WTC11 (cell line): ENCODE measurements around the gene ITPR3. TPM values are rescaled to one million over a fixed set of nuclear protein-coding genes. Genes with fewer than 3 reads are reported as not detected.

Experiments
- ATAC-seq: fragments of 200-7000 bp; cut with Tn5 transposase; 2 replicates; pipeline ENCODE4 v1.10.0; 2021; ENCODE audit warnings: mild to moderate bottlenecking, moderate library complexity
- CTCF ChIA-PET: fragments of 300-600 bp; sonication (Branson Sonifier 250); formaldehyde crosslinking; loops from one replicate; lab custom pipeline; 2021; ENCODE audit warnings: antibody characterized with exemption; lab: Charles Lee
- POLR2A ChIA-PET: fragments of 350-600 bp; sonication (Branson Sonifier 250); formaldehyde crosslinking; loops from one replicate; lab custom pipeline; 2021; ENCODE audit warnings: antibody characterized with exemption; lab: Charles Lee
- DNase-seq: peaks from one replicate; pipeline ENCODE4 v3.0.0; 2021; ENCODE audit warnings: low spot score
- H3K27ac Mint-ChIP-seq: 2 replicates; pipeline ENCODE4 v1.8.0; 2021; ENCODE audit warnings: mixed read lengths
- H3K27me3 Mint-ChIP-seq: 2 replicates; pipeline ENCODE4 v1.8.0; 2021; ENCODE audit warnings: low read depth, mild to moderate bottlenecking, moderate library complexity, mixed read lengths
- H3K36me3 Mint-ChIP-seq: 2 replicates; pipeline ENCODE4 v1.8.0; 2021; ENCODE audit warnings: mixed read lengths
- H3K4me1 Mint-ChIP-seq: 2 replicates; pipeline ENCODE4 v1.8.0; 2022; ENCODE audit warnings: mixed read lengths
- H3K4me3 Mint-ChIP-seq: 2 replicates; pipeline ENCODE4 v1.8.0; 2021; ENCODE audit warnings: mild to moderate bottlenecking, moderate library complexity, mixed read lengths
- H3K9me3 Mint-ChIP-seq: 2 replicates; pipeline ENCODE4 v1.8.0; 2021; ENCODE audit warnings: mixed read lengths
- CREB1 ChIP-seq: sonication (generic); formaldehyde crosslinking; IDR thresholded peaks from 2 replicates; pipeline ENCODE4 v1.8.0; 2023; ENCODE audit warnings: mild to moderate bottlenecking, missing genetic modification reagents
- ELF4 ChIP-seq: sonication (generic); formaldehyde crosslinking; IDR thresholded peaks from 2 replicates; pipeline ENCODE4 v1.8.1; 2022; ENCODE audit warnings: low read depth, mild to moderate bottlenecking, moderate library complexity, missing genetic modification reagents
- OVOL2 ChIP-seq: fragments of 250-450 bp; sonication (Bioruptor Pico); IDR thresholded peaks from 2 replicates; pipeline ENCODE4 v1.9.0; 2021; ENCODE audit warnings: mild to moderate bottlenecking, borderline replicate concordance
- SP1 ChIP-seq: sonication (generic); formaldehyde crosslinking; conservative IDR thresholded peaks from 2 replicates; pipeline ENCODE4 v1.8.1; 2022; ENCODE audit warnings: missing genetic modification reagents
- TCF7 ChIP-seq: sonication (generic); formaldehyde crosslinking; IDR thresholded peaks from 2 replicates; pipeline ENCODE4 v1.8.0; 2022; ENCODE audit warnings: mild to moderate bottlenecking, low read depth, missing genetic modification reagents, moderate library complexity
- total RNA-seq: library from RNA; stranded (reverse); gene quantifications from 3 replicates; pipeline ENCODE4 v1.2.3, GENCODE V29; 2021
- TF ChIP-seq, protein P1 (sequence below): fragments of 250-450 bp; sonication (Bioruptor Pico); IDR thresholded peaks from 2 replicates; pipeline ENCODE4 v1.9.0; 2021; ENCODE audit warnings: mild to moderate bottlenecking
- TF ChIP-seq, protein P2 (sequence below): sonication (generic); formaldehyde crosslinking; IDR thresholded peaks from 2 replicates; pipeline ENCODE4 v1.8.0; 2022; ENCODE audit warnings: mild to moderate bottlenecking, missing genetic modification reagents
- TF ChIP-seq, protein P3 (sequence below): sonication (generic); formaldehyde crosslinking; IDR thresholded peaks from 2 replicates; pipeline ENCODE4 v1.8.1; 2023; ENCODE audit warnings: mild to moderate bottlenecking, missing genetic modification reagents
- TF ChIP-seq, protein P4 (sequence below): sonication (generic); formaldehyde crosslinking; IDR thresholded peaks from 2 replicates; pipeline ENCODE4 v1.8.1; 2022; ENCODE audit warnings: missing genetic modification reagents, borderline replicate concordance
- TF ChIP-seq, protein P5 (sequence below): sonication (generic); formaldehyde crosslinking; IDR thresholded peaks from 2 replicates; pipeline ENCODE4 v1.8.0; 2023; ENCODE audit warnings: missing genetic modification reagents
- TF ChIP-seq, protein P6 (sequence below): sonication (generic); formaldehyde crosslinking; conservative IDR thresholded peaks from 2 replicates; pipeline ENCODE4 v1.8.1; 2022; ENCODE audit warnings: mild to moderate bottlenecking, missing genetic modification reagents
- TF ChIP-seq, protein P7 (sequence below): sonication (generic); formaldehyde crosslinking; IDR thresholded peaks from 2 replicates; pipeline ENCODE4 v1.8.1; 2023; ENCODE audit warnings: mild to moderate bottlenecking, moderate library complexity, missing genetic modification reagents
- TF ChIP-seq, protein P8 (sequence below): sonication (generic); formaldehyde crosslinking; conservative IDR thresholded peaks from 2 replicates; pipeline ENCODE4 v1.8.1; 2023; ENCODE audit warnings: mild to moderate bottlenecking, low read depth, missing genetic modification reagents, moderate library complexity

The ITPR3 gene
- total RNA-seq, 1 experiment from 2014 or later: 47.3 TPM

DNA sequence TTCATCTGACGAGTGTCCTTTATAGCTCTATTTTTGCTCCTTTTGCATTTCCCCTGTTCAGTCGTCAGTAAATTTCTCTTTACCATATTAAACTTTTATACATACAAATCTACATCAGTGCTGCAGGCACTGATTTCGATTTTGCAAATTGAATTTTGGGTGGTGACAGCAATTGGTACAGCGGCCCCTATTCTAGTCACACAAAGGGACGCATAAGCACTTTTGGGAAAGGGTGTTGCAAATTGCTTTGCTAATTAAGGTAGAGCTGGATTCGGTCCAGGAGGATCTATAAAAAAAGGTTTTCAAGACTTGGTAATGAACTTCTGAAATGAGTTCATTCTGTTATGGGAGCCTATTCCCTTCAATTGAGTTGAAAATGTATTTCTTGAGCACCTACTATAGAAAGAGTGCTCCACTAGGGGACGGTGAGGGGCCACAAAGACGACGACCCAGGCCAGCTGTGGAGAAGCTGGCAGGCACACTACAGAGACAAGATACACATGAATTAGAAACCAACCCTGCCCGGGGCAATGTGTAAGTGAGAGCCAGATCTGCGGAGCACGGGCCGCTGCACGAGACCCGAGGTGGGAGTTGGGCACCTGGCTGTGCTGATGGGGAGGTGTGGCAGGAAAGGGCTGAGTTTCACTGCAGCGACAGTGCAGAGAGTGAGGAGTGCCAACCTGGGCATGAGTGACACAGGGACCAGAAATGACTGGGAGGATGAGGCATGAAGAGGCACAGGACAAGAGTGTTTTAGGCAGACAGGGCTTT is 85.0 kb downstream of the ITPR3 start (continued):
- TF ChIP-seq, protein P1, sequence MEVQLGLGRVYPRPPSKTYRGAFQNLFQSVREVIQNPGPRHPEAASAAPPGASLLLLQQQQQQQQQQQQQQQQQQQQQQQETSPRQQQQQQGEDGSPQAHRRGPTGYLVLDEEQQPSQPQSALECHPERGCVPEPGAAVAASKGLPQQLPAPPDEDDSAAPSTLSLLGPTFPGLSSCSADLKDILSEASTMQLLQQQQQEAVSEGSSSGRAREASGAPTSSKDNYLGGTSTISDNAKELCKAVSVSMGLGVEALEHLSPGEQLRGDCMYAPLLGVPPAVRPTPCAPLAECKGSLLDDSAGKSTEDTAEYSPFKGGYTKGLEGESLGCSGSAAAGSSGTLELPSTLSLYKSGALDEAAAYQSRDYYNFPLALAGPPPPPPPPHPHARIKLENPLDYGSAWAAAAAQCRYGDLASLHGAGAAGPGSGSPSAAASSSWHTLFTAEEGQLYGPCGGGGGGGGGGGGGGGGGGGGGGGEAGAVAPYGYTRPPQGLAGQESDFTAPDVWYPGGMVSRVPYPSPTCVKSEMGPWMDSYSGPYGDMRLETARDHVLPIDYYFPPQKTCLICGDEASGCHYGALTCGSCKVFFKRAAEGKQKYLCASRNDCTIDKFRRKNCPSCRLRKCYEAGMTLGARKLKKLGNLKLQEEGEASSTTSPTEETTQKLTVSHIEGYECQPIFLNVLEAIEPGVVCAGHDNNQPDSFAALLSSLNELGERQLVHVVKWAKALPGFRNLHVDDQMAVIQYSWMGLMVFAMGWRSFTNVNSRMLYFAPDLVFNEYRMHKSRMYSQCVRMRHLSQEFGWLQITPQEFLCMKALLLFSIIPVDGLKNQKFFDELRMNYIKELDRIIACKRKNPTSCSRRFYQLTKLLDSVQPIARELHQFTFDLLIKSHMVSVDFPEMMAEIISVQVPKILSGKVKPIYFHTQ (CRISPR knock-in tag): no peak
- TF ChIP-seq, protein P2, sequence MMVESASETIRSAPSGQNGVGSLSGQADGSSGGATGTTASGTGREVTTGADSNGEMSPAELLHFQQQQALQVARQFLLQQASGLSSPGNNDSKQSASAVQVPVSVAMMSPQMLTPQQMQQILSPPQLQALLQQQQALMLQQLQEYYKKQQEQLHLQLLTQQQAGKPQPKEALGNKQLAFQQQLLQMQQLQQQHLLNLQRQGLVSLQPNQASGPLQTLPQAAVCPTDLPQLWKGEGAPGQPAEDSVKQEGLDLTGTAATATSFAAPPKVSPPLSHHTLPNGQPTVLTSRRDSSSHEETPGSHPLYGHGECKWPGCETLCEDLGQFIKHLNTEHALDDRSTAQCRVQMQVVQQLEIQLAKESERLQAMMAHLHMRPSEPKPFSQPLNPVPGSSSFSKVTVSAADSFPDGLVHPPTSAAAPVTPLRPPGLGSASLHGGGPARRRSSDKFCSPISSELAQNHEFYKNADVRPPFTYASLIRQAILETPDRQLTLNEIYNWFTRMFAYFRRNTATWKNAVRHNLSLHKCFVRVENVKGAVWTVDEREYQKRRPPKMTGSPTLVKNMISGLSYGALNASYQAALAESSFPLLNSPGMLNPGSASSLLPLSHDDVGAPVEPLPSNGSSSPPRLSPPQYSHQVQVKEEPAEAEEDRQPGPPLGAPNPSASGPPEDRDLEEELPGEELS (CRISPR knock-in tag): no peak
- TF ChIP-seq, all 79 proteins: peak for 0

DNA sequence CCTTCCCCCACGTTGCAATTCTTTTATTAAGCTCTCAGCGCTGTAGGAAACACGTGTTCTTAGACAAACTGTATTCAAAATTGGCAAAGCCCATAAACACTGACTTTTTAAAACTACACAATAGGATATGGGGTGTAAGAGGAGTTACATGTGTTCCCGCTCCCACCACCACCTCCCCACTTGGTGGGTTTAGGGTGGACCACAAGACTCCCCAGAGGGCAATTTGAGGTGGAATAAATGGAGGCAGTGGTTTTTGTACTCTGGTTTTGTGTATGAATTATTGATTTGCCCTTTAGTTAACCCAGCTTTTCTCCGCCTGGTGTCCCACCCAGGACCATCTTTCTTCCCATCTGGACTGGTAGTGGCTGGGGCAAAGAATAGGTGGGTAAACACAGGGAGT is 86.6 kb downstream of the ITPR3 start:
- ChIA-PET POLR2A (no interaction called here), CTCF (interaction anchor here (1.2 to 1.5 kb wide), 3 partner anchors 85 to 251 kb away, joined by 3 to 5 read pairs (median 3); partner anchors contain the start of gene BAK1)
- Mint-ChIP-seq H3K9me3 (no peaks in the 10 kb centered on the region), H3K27ac (no peak overlapping the region), H3K4me1 (peaks cover 46% of the 10 kb centered on the region), H3K27me3 (no peaks in the 10 kb centered on the region), H3K4me3 (no peak overlapping the region), H3K36me3 (peaks cover 43% of the 10 kb centered on the region)
- ATAC-seq: no peak
- no peak for DNase-seq
- TF ChIP-seq, protein P3, sequence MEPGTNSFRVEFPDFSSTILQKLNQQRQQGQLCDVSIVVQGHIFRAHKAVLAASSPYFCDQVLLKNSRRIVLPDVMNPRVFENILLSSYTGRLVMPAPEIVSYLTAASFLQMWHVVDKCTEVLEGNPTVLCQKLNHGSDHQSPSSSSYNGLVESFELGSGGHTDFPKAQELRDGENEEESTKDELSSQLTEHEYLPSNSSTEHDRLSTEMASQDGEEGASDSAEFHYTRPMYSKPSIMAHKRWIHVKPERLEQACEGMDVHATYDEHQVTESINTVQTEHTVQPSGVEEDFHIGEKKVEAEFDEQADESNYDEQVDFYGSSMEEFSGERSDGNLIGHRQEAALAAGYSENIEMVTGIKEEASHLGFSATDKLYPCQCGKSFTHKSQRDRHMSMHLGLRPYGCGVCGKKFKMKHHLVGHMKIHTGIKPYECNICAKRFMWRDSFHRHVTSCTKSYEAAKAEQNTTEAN (CRISPR knock-in tag): no peak
- TF ChIP-seq TCF7 (CRISPR knock-in tag) (no peak), CREB1 (CRISPR knock-in tag) (no peak)
- TF ChIP-seq, protein P4, sequence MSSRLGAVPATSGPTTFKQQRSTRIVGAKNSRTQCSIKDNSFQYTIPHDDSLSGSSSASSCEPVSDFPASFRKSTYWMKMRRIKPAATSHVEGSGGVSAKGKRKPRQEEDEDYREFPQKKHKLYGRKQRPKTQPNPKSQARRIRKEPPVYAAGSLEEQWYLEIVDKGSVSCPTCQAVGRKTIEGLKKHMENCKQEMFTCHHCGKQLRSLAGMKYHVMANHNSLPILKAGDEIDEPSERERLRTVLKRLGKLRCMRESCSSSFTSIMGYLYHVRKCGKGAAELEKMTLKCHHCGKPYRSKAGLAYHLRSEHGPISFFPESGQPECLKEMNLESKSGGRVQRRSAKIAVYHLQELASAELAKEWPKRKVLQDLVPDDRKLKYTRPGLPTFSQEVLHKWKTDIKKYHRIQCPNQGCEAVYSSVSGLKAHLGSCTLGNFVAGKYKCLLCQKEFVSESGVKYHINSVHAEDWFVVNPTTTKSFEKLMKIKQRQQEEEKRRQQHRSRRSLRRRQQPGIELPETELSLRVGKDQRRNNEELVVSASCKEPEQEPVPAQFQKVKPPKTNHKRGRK (CRISPR knock-in tag): no peak

DNA sequence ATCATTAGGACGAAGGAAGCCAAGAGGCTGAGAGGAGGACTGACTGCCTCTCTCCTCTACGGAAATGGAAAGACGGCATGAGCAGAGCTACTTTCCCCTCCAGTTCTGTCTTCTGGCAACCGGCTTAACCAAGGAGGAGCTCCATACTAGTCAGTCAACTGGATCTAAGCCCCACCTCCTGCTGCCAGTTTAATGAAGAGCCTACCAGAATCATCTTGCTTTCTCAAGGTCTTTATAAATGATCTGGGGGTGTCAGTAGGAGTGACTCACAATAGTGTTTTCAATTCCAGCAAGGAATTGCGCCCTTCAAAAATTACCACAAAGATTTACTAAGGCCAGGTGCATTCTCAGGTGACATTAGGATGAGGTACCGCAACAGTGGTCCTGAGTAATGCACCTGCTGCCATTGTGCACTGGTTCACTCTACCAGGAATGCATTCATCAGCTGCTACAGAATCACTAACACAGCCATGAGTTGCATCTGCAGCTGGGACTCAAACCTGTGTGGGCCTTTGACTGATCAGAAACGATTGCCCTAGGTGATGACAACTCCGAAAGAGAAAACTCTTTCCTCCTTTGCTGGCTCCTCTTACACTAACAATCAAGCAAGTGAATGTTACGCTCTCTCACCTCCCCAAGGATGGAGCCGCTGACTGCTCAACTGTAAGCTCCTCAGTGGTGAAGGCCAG is 87.5 kb downstream of the ITPR3 start:
- DNase-seq: no peak
- Mint-ChIP-seq H3K4me3 (no peak overlapping the region), H3K36me3 (peaks cover 43% of the 10 kb centered on the region), H3K27ac (no peak overlapping the region), H3K9me3 (no peaks in the 10 kb centered on the region), H3K27me3 (no peaks in the 10 kb centered on the region; the same call in 1 of the 2 replicates), H3K4me1 (peaks cover 46% of the 10 kb centered on the region)
- ChIA-PET CTCF (interaction anchor here (1.4 to 1.5 kb wide), 2 partner anchors 86 to 129 kb away, joined by 3 to 5 read pairs; partner anchors contain the start of gene BAK1), POLR2A (no interaction called here)
- ATAC-seq: no peak
- TF ChIP-seq, protein P5, sequence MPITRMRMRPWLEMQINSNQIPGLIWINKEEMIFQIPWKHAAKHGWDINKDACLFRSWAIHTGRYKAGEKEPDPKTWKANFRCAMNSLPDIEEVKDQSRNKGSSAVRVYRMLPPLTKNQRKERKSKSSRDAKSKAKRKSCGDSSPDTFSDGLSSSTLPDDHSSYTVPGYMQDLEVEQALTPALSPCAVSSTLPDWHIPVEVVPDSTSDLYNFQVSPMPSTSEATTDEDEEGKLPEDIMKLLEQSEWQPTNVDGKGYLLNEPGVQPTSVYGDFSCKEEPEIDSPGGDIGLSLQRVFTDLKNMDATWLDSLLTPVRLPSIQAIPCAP (CRISPR knock-in tag): no peak
- TF ChIP-seq, protein P2 (CRISPR knock-in tag): no peak
- TF ChIP-seq ELF4 (CRISPR knock-in tag): no peak
- TF ChIP-seq, protein P6, sequence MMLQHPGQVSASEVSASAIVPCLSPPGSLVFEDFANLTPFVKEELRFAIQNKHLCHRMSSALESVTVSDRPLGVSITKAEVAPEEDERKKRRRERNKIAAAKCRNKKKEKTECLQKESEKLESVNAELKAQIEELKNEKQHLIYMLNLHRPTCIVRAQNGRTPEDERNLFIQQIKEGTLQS (CRISPR knock-in tag): no peak
- TF ChIP-seq, protein P7, sequence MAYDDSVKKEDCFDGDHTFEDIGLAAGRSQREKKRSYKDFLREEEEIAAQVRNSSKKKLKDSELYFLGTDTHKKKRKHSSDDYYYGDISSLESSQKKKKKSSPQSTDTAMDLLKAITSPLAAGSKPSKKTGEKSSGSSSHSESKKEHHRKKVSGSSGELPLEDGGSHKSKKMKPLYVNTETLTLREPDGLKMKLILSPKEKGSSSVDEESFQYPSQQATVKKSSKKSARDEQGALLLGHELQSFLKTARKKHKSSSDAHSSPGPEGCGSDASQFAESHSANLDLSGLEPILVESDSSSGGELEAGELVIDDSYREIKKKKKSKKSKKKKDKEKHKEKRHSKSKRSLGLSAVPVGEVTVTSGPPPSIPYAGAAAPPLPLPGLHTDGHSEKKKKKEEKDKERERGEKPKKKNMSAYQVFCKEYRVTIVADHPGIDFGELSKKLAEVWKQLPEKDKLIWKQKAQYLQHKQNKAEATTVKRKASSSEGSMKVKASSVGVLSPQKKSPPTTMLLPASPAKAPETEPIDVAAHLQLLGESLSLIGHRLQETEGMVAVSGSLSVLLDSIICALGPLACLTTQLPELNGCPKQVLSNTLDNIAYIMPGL (CRISPR knock-in tag): no peak
- TF ChIP-seq, protein P8, sequence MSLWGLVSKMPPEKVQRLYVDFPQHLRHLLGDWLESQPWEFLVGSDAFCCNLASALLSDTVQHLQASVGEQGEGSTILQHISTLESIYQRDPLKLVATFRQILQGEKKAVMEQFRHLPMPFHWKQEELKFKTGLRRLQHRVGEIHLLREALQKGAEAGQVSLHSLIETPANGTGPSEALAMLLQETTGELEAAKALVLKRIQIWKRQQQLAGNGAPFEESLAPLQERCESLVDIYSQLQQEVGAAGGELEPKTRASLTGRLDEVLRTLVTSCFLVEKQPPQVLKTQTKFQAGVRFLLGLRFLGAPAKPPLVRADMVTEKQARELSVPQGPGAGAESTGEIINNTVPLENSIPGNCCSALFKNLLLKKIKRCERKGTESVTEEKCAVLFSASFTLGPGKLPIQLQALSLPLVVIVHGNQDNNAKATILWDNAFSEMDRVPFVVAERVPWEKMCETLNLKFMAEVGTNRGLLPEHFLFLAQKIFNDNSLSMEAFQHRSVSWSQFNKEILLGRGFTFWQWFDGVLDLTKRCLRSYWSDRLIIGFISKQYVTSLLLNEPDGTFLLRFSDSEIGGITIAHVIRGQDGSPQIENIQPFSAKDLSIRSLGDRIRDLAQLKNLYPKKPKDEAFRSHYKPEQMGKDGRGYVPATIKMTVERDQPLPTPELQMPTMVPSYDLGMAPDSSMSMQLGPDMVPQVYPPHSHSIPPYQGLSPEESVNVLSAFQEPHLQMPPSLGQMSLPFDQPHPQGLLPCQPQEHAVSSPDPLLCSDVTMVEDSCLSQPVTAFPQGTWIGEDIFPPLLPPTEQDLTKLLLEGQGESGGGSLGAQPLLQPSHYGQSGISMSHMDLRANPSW (CRISPR knock-in tag): no peak
- no peak for TF ChIP-seq OVOL2 (CRISPR knock-in tag)
- TF ChIP-seq SP1 (CRISPR knock-in tag): no peak
